ENCODE measurements around the gene FNDC3B. TPM values are rescaled to one million over a fixed set of nuclear protein-coding genes. Genes with fewer than 3 reads are reported as not detected.

FNDC3B gene
- total and polyA plus RNA-seq, 12 donors: 9.7 to 118 (median 85.0) TPM

- DNase-seq (no peak), ATAC-seq (no peak)
- peaks cover 0 to 30% (median 0%) of the 10 kb centered on the region in 9 donors for H3K36me3 ChIP-seq
- H3K4me1 ChIP-seq: peaks cover 3 to 61% (median 32%) of the 10 kb centered on the region in 9 donors
- H3K27ac ChIP-seq: no peak overlapping the region
- 80 to 85% methylated on average over 7 of the region's 7 CpGs for WGBS, 2 donors
- H3K4me3 ChIP-seq: no peak overlapping the region
- intact Hi-C loops (cut with DNase I): no loop called here
- no peak for TF ChIP-seq CTCF (IDR thresholded peaks at IDR 0.05)
- no peaks in the 10 kb centered on the region for H3K27me3 ChIP-seq
- H3K9me3 ChIP-seq: no peaks in the 10 kb centered on the region
Measured at GRCh38 chr3:172224560-172225214, 185.3 kb downstream of the FNDC3B start.

GRCh38 chr3:172225215-172225707 is 185.9 kb downstream of the FNDC3B start:
- Histone ChIP-seq H3K4me1 (peaks cover 3 to 56% (median 32%) of the 10 kb centered on the region in 9 donors), H3K36me3 (peaks cover 0 to 30% (median 0%) of the 10 kb centered on the region in 9 donors), H3K27ac (no peak overlapping the region), H3K27me3 (no peaks in the 10 kb centered on the region), H3K9me3 (no peaks in the 10 kb centered on the region), H3K4me3 (no peak overlapping the region)
- WGBS, 2 donors: 88 to 89% methylated on average over 5 of the region's 5 CpGs
- intact Hi-C loops (cut with DNase I): no loop called here
- TF ChIP-seq CTCF (IDR thresholded peaks at IDR 0.05): no peak
- no peak for DNase-seq
- ATAC-seq: no peak

GRCh38 chr3:172226831-172227230 is 187.5 kb downstream of the FNDC3B start:
- DNase-seq: no peak
- no peak for ATAC-seq
- Histone ChIP-seq H3K36me3 (peaks cover 0 to 38% (median 0%) of the 10 kb centered on the region in 9 donors), H3K4me3 (no peak overlapping the region), H3K27me3 (no peaks in the 10 kb centered on the region), H3K27ac (no peak overlapping the region), H3K4me1 (peaks cover 3 to 42% (median 18%) of the 10 kb centered on the region in 9 donors), H3K9me3 (no peaks in the 10 kb centered on the region)
- WGBS, 2 donors: 97 to 98% methylated on average over 5 of the region's 5 CpGs
- intact Hi-C loops (cut with DNase I): no loop called here
- no peak for TF ChIP-seq CTCF (IDR thresholded peaks at IDR 0.05)

- intact Hi-C loops (cut with DNase I): no loop called here
Measured at GRCh38 chr3:172227340-172228035, 188.1 kb downstream of the FNDC3B start.

More at GRCh38 chr3:172227340-172228035, 188.1 kb downstream of the FNDC3B start:
- WGBS, 2 donors: 92 to 93% methylated on average over 3 of the region's 3 CpGs
- Histone ChIP-seq H3K36me3 (peaks cover 0 to 42% (median 0%) of the 10 kb centered on the region in 9 donors), H3K4me3 (no peak overlapping the region), H3K27ac (no peak overlapping the region), H3K27me3 (no peaks in the 10 kb centered on the region), H3K9me3 (no peaks in the 10 kb centered on the region), H3K4me1 (peaks cover 0 to 35% (median 13%) of the 10 kb centered on the region in 9 donors)
- no peak for TF ChIP-seq CTCF (IDR thresholded peaks at IDR 0.05)
- no peak for ATAC-seq
- no peak for DNase-seq

Data from heart right ventricle (tissue), 16 donors.